IMR-90 (cell line): ENCODE data around the gene PRM3.

Experiments
- BHLHE40 ChIP-seq: fragments of 150-350 bp; IDR thresholded peaks from 2 replicates; pipeline ENCODE4 v1.6.1; 2016; ENCODE audit warnings: mild to moderate bottlenecking, low read depth, low read length
- CEBPB ChIP-seq: IDR thresholded peaks from 2 replicates; pipeline ENCODE4 v1.6.1; 2012; ENCODE audit warnings: low read depth, low read length, improper control_type of control experiment
- MAZ ChIP-seq: IDR thresholded peaks from 2 replicates; pipeline ENCODE4 v1.6.1; 2012; ENCODE audit warnings: low read depth, mild to moderate bottlenecking, low read length, improper control_type of control experiment, moderate library complexity, borderline replicate concordance
- MXI1 ChIP-seq: IDR thresholded peaks from 2 replicates; pipeline ENCODE4 v1.6.1; 2012; ENCODE audit warnings: low read depth, mild to moderate bottlenecking, low read length, moderate library complexity, borderline replicate concordance
- NFE2L2 ChIP-seq: fragments of 150-350 bp; IDR thresholded peaks from 2 replicates; pipeline ENCODE4 v1.6.1; 2016; ENCODE audit warnings: low read depth, mild to moderate bottlenecking, low read length
- POLR2A ChIP-seq: IDR thresholded peaks from 2 replicates; pipeline ENCODE4 v1.6.1; 2012; ENCODE audit warnings: mild to moderate bottlenecking, low read depth, low read length
- RAD21 ChIP-seq: IDR thresholded peaks from 2 replicates; pipeline ENCODE4 v1.6.1; 2012; ENCODE audit warnings: low read length, improper control_type of control experiment
- RCOR1 ChIP-seq: IDR thresholded peaks from 2 replicates; pipeline ENCODE4 v1.6.1; 2012; ENCODE audit warnings: mild to moderate bottlenecking, low read length, improper control_type of control experiment; ENCODE audit not compliant: insufficient replicate concordance
- RFX5 ChIP-seq: IDR thresholded peaks from 2 replicates; pipeline ENCODE4 v1.8.0; 2012; ENCODE audit warnings: low read depth, mild to moderate bottlenecking, low read length, moderate library complexity
- TF ChIP-seq, protein P1 (sequence below): conservative IDR thresholded peaks from 2 replicates; pipeline ENCODE4 v1.5.1; 2012; ENCODE audit warnings: mild to moderate bottlenecking, low read depth, low read length, improper control_type of control experiment
- TF ChIP-seq, protein P2 (sequence below): fragments of 150-350 bp; IDR thresholded peaks from 2 replicates; pipeline ENCODE4 v1.6.1; 2016; ENCODE audit warnings: low read depth, mild to moderate bottlenecking, low read length, moderate library complexity, borderline replicate concordance
- TF ChIP-seq, protein P3 (sequence below): fragments of 150-350 bp; IDR thresholded peaks from 2 replicates; pipeline ENCODE4 v1.6.1; 2017; ENCODE audit warnings: mild to moderate bottlenecking, antibody characterized with exemption, low read length, low read depth

DNA sequence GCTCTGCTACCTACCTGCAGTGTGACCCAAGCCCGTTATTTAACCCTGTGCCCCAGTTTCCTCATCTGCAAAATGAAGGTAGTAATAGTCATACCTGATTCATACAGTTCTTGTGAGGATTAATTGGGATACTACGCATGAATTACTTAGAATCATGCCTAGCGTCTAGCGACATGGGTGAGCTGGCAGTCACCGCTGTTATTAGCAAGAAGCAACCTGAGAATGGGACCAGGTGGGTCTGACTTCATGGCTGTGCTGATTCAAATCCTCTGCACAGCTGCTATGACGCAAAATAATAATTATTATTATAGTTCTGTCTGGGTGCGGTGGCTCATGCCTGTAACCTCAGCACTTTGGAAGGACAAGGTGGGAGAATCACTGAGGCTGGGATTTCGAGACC is 25.3 kb downstream of the PRM3 start:
- TF ChIP-seq, protein P1, sequence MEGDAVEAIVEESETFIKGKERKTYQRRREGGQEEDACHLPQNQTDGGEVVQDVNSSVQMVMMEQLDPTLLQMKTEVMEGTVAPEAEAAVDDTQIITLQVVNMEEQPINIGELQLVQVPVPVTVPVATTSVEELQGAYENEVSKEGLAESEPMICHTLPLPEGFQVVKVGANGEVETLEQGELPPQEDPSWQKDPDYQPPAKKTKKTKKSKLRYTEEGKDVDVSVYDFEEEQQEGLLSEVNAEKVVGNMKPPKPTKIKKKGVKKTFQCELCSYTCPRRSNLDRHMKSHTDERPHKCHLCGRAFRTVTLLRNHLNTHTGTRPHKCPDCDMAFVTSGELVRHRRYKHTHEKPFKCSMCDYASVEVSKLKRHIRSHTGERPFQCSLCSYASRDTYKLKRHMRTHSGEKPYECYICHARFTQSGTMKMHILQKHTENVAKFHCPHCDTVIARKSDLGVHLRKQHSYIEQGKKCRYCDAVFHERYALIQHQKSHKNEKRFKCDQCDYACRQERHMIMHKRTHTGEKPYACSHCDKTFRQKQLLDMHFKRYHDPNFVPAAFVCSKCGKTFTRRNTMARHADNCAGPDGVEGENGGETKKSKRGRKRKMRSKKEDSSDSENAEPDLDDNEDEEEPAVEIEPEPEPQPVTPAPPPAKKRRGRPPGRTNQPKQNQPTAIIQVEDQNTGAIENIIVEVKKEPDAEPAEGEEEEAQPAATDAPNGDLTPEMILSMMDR, result no peak
- TF ChIP-seq, protein P2, sequence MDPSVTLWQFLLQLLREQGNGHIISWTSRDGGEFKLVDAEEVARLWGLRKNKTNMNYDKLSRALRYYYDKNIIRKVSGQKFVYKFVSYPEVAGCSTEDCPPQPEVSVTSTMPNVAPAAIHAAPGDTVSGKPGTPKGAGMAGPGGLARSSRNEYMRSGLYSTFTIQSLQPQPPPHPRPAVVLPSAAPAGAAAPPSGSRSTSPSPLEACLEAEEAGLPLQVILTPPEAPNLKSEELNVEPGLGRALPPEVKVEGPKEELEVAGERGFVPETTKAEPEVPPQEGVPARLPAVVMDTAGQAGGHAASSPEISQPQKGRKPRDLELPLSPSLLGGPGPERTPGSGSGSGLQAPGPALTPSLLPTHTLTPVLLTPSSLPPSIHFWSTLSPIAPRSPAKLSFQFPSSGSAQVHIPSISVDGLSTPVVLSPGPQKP, result no peak
- TF ChIP-seq NFE2L2, result no peak
- TF ChIP-seq RFX5, result no peak
- TF ChIP-seq MXI1, result no peak
- no peak for TF ChIP-seq POLR2A
- TF ChIP-seq MAZ, result no peak
- TF ChIP-seq, protein P3, sequence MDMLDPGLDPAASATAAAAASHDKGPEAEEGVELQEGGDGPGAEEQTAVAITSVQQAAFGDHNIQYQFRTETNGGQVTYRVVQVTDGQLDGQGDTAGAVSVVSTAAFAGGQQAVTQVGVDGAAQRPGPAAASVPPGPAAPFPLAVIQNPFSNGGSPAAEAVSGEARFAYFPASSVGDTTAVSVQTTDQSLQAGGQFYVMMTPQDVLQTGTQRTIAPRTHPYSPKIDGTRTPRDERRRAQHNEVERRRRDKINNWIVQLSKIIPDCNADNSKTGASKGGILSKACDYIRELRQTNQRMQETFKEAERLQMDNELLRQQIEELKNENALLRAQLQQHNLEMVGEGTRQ, result no peak
- no peak for TF ChIP-seq RAD21
- no peak for TF ChIP-seq RCOR1
- no peak for TF ChIP-seq CEBPB
- no peak for TF ChIP-seq BHLHE40
